GM19025 (cell line): Measurements from ENCODE around the gene STIP1.

Source experiments
- ATAC-seq: cut with Tn5 transposase; IDR thresholded peaks from one replicate; pipeline ENCODE4 v1.9.1; 2021; ENCODE audit warnings: mild to moderate bottlenecking, low read depth, moderate library complexity; ENCODE audit not compliant: unreplicated experiment

The STIP1 gene

GRCh38 chr11:64220271-64220670 lies 34.3 kb downstream of the STIP1 start:
- ATAC-seq = no peak

DNA sequence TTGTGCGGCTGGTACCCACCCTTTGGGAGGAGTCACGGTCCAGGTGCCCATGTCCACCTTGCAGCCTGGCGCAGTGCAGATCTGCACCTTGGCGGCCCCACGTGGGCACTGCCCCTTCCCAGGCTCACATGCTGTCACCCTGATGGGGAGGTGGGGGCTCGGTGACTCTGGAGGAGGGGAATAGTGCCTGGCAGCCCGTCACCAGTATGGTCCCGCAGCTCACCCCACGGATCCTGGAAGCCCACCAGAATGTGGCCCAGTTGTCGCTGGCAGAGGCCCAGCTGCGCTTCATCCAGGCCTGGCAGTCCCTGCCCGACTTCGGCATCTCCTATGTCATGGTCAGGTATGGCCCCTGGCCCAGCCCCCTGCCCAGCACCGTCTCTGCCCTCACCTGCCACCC lies 34.8 kb downstream of the STIP1 start:
- no peak for ATAC-seq

DNA sequence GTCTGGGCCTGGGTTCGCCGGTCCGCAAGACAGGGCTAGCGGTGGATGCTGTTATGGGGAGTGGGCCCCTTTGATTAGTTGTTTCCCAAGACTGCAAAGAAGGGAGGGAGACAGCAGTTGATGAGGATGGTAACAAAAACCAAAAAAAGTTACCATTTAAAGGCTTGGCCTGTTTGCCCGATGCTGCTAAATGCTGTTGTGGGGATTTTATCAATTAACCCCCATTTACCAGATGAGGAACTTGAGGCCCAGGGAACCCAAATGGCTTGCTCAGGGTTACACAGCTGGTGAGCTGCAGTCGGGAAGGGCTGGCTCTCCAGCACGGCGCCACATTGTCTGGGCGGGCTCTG lies 36.7 kb downstream of the STIP1 start:
- ATAC-seq = no peak

DNA sequence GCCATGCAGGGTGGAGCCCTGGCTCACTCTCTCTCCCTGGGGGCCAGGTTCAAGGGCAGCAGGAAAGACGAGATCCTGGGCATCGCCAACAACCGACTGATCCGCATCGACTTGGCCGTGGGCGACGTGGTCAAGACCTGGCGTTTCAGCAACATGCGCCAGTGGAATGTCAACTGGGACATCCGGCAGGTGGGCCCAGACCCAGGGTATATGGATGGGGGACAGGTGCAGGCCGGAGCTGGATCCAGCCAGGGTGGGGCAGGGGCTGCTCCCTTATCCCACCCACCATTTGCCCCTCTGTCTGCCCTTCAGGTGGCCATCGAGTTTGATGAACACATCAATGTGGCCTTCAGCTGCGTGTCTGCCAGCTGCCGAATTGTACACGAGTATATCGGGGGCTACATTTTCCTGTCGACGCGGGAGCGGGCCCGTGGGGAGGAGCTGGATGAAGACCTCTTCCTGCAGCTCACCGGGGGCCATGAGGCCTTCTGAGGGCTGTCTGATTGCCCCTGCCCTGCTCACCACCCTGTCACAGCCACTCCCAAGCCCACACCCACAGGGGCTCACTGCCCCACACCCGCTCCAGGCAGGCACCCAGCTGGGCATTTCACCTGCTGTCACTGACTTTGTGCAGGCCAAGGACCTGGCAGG lies 37.2 kb downstream of the STIP1 start:
- ATAC-seq = no peak

- no peak for ATAC-seq
Measured at GRCh38 chr11:64224151-64224890, 38.4 kb downstream of the STIP1 start.

DNA sequence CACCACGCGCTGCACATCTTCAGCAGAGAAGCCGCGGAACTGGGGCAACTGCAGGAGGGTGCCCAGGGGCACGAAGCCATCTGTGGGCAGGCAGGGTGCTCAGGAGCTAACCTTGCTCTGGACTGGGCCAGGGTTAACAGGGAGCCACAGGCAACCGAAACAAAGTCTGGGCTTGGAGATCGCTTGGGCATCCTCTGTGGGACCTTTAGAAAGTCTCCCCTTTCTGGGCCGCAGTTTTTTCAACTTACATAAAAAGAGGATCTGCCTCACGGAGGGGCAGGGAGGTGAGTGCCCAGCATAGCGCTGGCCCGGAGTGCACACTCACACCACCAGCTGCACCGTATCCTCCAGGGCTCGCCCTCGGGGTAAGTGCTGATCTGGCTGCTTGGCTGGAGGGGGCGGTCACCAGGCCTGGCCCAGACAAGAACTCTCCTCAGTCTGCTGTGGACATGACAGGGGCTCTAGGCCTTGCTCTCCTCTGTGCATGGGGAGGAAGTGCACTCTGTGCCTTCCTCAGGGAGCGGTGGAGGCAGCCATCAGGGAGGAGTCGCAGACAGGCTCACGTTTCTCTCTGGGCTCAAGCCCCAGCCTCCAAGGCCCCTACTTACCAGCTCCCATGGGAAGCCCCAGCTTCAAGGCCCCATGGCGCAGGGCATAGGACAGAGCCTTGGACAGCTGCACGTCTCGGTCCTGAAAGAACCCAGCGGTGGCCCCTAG lies 39.1 kb downstream of the STIP1 start:
- ATAC-seq = no peak

- ATAC-seq = peak; percentile 42
Measured at GRCh38 chr11:64225608-64226506, 39.9 kb downstream of the STIP1 start, which contains the start of the genes NUDT22 and TRPT1. Gene NUDT22 (plus strand): TSS chr11:64226274. CDS start chr11:64226653, 379 bp downstream. Gene TRPT1 (minus strand): TSS chr11:64226186. CDS start chr11:64225860, 326 bp downstream.

GRCh38 chr11:64226507-64227051 lies 40.6 kb downstream of the STIP1 start:
- ATAC-seq = peak; percentile 19

- ATAC-seq = no peak
Measured at GRCh38 chr11:64227405-64227956, 41.5 kb downstream of the STIP1 start.

- no peak for ATAC-seq
Measured at GRCh38 chr11:64229090-64229743, 43.2 kb downstream of the STIP1 start.

GRCh38 chr11:64229744-64230170 lies 43.8 kb downstream of the STIP1 start:
- no peak for ATAC-seq

DNA sequence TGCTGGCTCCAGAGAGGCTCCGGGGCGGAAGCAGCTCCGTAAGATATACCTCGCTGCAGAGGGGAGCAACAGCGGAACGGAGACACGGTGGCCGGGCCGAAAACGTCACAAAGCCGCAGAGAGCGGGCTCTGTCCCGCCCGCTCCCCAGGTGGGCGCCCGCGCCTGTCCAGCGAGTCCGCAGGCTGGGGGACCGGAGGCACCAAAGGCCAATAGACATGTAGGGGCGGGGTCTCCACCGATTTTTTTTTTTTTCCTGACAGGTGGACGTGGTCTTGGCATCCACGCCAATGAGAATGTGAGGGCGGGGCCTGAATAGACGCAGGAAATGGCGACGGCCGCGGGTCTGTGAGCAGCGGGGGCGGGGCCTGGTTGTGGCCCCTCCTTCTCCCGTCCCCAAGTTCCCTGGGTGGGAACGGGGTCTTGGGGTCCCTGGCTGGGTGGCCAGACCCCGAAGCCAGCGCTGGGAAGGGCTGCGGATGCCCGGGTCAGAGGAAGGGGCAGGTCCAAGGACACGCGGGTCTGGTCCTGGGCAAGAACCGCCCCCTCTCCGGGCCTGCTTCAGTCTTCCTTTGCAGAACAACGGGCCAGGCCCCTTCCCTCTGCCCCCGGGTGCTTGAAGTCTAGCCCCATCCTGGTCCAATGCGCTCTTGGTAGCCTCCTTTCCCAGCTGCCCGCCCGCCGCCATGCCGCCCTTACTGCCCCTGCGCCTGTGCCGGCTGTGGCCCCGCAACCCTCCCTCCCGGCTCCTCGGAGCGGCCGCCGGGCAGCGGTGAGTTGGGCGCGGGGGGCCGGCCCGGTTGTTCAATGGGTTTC lies 44.4 kb downstream of the STIP1 start, which contains the start of gene DNAJC4:
Gene DNAJC4, plus strand, starts transcription at position 378 of the 814 bp plus-strand sequence. Its CDS starts 307 bp downstream, at position 685.
- peak; percentile 41 for ATAC-seq

DNA sequence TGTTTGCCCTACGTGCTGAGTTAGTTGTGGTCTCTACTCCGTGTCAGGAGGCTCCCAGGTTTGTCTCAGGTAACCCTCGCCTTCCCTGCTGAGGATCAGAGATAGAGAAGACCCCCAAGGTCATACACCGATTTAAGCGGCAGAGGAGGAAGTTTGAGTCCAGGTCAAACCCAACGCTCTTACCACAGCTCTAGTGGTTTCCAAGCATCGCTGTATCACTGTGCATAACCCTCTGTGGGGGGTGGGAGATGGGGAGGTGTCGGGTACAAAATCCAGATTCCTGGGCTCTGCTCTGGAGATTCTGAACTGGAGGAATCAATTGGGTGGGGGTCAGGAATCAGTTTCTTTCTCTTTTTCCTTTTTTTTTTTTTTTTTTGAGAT lies 45.0 kb downstream of the STIP1 start:
- no peak for ATAC-seq

- ATAC-seq = no peak
Measured at GRCh38 chr11:64231546-64231945, 45.6 kb downstream of the STIP1 start.

DNA sequence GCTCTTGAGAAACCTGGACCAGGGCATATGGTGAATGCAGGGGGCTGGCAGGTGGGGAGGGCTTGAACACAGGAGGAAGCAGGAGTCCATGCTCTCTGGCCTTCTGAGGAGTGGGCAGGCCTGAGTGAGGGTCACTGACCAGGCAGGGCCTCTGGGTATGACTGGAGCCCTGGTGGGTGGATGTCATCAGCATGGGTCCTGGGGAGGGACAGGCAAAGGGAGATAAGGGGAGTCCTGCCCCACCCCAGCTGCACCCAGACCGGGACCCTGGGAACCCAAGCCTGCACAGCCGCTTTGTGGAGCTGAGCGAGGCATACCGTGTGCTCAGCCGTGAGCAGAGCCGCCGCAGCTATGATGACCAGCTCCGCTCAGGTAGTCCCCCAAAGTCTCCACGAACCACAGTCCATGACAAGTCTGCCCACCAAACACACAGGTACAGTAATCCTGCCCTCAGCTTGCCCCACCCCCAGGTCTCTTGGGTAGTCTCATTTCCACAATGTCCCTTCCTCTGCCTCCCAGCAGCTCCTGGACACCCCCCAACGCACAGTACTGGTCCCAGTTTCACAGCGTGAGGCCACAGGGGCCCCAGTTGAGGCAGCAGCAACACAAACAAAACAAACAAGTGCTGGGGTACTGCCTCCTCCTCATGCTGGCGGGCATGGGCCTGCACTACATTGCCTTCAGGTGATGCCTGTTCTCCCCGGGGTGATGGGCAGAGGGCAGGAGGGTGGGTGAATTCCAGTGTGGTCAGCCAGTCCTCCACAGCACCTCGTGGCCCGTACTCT lies 46.4 kb downstream of the STIP1 start:
- no peak for ATAC-seq

- no peak for ATAC-seq
Measured at GRCh38 chr11:64232967-64233315, 47.0 kb downstream of the STIP1 start.

- ATAC-seq = peak; percentile 40
Measured at GRCh38 chr11:64233913-64234586, 48.1 kb downstream of the STIP1 start, which contains the start of gene VEGFB. Gene VEGFB (plus strand): TSS chr11:64234584. CDS start chr11:64234834, 250 bp downstream.
